NCI-H2196 treated with DMSO at 0.1 percent for 48 hours (cell line): Measurements from ENCODE around the gene RTP3.

Source experiments
- DNase-seq: peaks from one replicate; lab custom pipeline; 2025; ENCODE audit not compliant: unreplicated experiment; lab: John Stamatoyannopoulos, UW

RTP3 gene

DNA sequence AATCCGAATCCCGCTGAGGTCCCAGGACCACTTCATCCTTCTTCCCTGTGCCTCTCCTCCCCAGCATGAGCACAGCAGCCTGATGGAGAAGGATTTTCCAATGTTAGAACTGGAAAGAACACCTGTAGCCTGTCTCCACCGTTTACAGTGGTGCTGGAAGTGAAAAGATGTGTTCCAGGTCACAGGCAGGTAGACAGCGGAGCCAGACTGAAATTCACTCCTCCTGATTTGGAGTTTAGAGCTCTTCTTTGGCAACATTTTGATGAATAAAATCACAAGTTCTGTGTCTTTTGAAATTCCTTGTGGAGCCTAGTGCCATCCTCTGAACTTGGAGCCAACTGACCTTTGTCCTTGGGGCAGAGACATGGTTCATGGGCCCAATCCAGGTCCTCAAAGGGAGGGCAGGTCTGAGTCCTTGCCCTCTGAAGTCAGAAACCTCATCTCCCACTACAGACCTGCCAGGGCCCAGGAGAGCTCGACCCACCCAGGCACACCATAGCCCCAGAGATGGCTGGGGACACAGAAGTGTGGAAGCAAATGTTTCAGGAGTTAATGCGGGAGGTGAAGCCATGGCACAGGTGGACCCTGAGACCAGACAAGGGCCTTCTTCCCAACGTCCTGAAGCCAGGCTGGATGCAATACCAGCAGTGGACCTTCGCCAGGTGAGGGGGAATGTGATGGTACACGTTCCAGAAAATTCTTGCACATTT, at the start of gene RTP3:
Gene RTP3, plus strand, starts transcription at position 421 of the 710 bp plus-strand sequence. Its CDS starts 87 bp downstream, at position 508.
- DNase-seq, result no peak

GRCh38 chr3:46448721-46449120, 49.1 kb upstream of the RTP3 start:
- no peak for DNase-seq

DNA sequence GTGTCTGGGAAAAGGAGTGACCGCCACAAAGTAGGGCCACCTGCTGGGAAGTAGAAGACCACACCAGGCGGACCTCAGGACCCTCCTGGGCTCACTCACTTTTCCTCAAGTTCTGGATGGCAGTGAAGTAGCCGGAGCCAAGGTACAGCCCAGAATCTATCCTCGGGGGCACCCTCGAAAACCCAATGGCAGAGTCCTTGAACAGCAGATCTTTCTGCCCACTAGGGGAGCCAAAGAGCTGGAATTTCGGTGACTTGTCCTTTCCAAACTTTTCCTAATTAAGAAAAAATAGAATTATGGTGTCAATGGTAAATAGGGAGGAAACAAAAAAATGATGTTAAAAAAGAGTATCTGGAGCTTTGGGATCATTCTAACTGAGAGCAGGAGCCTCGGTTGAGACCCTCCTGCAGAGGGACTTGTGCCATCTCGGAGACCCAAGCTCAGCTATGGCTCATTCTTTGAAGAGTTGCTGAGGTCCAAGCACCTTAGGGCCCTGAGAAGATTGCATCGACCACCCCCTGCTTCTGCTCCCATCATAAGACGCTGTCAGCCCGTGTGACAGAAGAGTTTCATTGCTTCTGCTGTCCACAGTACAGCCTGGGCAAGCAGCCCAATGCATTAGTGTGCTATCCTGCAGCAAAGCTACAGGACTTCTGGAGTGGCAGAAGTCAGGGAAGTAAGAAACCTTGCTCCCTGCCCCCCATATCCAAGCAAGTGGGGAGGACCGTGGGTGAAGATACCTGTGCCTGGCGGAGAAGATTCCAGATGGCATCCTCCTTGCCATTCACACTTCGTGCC, 47.8 kb upstream of the RTP3 start:
- no peak for DNase-seq

GRCh38 chr3:46453526-46454208, 44.1 kb upstream of the RTP3 start:
- DNase-seq, result no peak

- DNase-seq, result no peak
Measured at GRCh38 chr3:46454209-46454595, 43.6 kb upstream of the RTP3 start.

- DNase-seq, result no peak
Measured at GRCh38 chr3:46454606-46455005, 43.2 kb upstream of the RTP3 start.

- no peak for DNase-seq
Measured at GRCh38 chr3:46455231-46456115, 42.3 kb upstream of the RTP3 start.

DNA sequence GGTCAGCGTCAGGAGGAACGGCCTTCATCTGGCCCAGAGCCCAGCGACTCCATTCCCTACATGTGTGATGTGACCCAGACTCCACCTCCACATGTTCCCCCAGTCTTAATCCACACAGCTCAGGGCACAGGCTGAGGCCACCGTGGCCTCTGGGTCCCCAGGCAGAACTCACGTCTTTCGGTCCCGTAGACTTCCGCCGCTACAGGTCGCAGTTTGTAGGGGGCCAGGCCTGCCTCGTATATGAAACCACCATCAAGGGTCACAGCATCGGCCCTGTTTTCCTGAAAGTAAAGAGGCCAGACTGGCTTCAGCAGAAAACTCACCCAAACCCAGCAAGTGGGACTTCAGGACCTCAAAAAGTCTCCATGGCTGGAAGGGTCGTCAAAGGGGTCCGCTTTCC, 41.7 kb upstream of the RTP3 start:
- no peak for DNase-seq

GRCh38 chr3:46460051-46460450, 37.7 kb upstream of the RTP3 start:
- no peak for DNase-seq

GRCh38 chr3:46462111-46462510, 35.7 kb upstream of the RTP3 start:
- DNase-seq, result no peak

GRCh38 chr3:46462511-46462910, 35.3 kb upstream of the RTP3 start:
- no peak for DNase-seq

DNA sequence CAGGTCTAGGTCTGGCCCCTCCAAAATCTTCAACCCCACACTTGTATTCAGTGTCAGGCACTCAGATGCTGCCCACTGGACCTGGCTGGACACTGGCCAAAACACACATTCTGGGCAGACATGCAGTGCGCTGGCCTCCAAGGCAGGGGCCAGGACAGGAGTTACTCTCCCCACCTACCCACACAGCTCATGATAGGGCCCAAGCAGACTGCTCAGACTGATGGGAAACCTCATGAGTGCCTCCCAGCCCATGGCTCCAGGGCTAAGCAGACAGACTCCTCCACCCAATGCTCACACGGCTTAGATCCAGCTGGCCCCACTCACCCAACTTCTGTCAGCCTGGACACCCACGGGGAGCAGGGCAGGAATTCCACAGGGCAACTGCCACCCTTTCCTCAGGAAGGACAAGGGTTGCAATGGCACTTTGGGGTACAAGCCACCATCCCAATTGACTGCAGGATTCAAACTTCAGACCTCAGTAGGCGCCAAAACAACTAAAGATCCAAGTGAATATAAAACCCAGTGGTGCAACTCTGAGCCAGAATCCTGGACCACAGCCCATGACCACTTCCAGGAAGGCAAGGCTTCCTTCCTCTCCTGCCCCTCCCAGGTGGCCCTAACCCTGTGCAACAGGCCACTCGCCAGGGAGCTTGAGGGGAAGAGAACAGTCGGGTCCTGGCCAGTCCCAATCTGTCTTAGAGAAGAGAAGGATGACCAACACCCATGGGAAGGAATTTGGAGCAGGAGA, 34.5 kb upstream of the RTP3 start:
- no peak for DNase-seq

DNA sequence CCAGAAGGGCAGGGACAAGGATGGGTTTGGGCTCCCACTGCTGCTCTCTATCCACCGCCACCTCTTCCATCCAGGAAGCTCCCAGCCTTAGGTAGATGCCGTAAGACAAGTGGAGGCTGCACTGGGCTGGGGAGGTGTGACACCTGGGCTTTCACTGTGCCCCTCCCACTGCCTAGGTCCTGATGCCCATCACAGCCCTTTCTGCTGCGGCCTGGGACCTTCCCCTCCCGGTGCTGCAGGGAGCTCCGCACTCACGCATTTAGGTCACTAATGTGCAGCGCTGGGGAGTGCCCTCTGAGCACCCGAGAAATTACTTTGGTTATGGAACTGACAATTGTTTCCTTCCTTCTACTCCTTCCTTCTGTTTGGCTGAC, 33.9 kb upstream of the RTP3 start:
- DNase-seq, result no peak

DNA sequence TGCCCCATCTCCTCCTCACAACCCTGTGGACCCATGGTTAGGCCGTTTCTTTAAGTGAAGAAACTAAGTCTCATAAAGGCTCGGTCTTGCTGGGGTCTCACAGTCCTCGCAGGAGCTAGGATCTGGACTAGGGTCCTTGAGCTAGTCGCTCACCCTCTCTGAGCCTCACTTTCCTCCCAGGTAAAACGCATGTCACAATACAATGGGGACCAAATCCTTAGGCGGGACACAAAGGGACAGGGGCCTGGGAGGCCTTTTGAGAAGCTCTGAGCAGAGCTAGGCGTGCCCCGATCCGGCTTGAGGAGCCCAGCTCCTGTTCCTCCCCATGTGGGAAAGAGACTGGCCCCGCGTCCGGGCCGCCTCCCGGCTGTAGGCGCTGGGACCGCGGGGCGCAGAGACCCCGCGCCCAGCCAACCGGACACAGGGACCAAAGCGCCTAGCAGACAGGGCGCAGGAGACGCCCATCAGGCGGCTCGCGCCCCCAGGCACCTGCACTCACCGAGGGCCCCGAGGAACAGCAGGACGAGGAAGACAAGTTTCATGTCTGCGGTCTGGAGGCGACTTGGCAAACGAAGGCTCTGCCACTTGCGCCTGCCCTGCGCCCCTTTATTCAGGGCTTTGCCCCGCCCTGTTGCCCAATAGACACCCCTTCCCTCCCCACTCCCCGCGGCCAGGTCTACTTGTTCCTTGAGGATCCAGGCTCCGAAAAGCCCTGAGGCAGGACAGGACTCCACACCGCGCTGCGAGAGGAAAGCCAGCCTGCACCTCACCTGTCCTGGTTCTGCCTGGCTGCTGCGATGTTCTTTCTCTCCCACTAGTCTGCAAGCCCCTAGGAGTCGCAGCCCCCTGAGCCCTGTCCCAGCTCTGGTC, 33.2 kb upstream of the RTP3 start, which contains the start of gene LTF:
Gene LTF, minus strand, starts transcription at position 580 of the 870 bp plus-strand sequence. Its CDS starts 38 bp downstream, at position 542.
- no peak for DNase-seq

- no peak for DNase-seq
Measured at GRCh38 chr3:46465196-46465520, 32.6 kb upstream of the RTP3 start.

DNA sequence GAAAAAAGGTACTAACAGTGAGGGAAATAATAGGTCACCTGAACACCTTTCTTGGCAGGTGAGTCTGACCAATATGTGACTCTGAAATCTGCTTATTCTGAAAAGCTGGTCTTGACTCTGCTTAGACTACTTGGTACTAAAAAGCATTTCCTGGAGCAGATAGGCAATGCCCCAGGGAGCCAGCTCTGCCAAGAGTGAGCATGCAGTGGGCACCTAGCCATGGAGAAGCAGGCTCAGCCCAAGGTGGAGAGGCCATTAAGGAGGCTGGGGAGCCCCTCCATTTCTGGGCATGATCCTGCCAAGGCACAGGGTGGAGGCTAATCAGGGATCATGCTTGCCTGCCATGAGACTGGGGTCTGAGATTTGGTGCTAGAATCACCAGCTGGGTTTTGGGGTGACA, 31.5 kb upstream of the RTP3 start:
- DNase-seq, result no peak

GRCh38 chr3:46466871-46467403, 30.8 kb upstream of the RTP3 start:
- no peak for DNase-seq

DNA sequence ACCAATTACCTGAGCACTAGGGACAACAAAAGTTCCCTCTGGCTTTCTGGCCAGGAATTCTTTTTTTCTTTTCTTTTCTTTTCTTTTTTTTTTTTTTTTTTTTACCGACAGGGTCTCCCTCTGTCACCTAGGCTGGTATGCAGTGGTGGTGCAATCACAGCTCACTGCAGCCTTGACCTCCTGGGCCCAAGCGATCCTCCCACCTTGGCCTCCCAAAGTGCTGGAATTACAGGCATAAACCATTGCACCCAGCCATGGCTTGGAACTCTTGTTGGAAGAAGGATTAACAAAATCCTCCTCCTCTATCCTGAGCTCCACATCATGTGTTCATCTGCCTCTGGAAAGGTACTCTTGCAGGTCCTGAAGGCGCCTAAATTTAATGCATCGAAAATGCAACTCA, 30.2 kb upstream of the RTP3 start:
- no peak for DNase-seq
